Sigmoid colon (tissue), 7 donors: ENCODE results near the gene RPL5. TPM values are rescaled to one million over a fixed set of nuclear protein-coding genes. Genes with fewer than 3 reads are reported as not detected.
A peak's percentile ranks its signal among the peaks of the same experiment; 100 is the strongest.

Source experiments
- DNase-seq: peaks from one replicate; pipeline ENCODE4 v3.0.0-alpha.2; 2019
- H3K27ac ChIP-seq, 4 donors: fragments of 200-600 bp; sonication (generic); one replicate each; pipeline ENCODE4 v1.5.1; 2016 to 2019; ENCODE audit warnings: mild to moderate bottlenecking in 1 of 4
- H3K27me3 ChIP-seq, 3 donors: fragments of 200-600 bp; sonication (generic); one replicate each; pipeline ENCODE4 v1.5.1; 2019; ENCODE audit warnings: mild to moderate bottlenecking in 1 of 3
- H3K36me3 ChIP-seq, 4 donors: fragments of 200-600 bp; sonication (generic); one replicate each; pipeline ENCODE4 v1.5.1; 2016 to 2019
- H3K4me1 ChIP-seq, 4 donors: fragments of 200-600 bp; sonication (generic); one replicate each; pipeline ENCODE4 v1.5.1; 2017 to 2019
- H3K4me3 ChIP-seq, 4 donors: fragments of 200-600 bp; sonication (generic); one replicate each; pipeline ENCODE4 v1.5.1; 2017 to 2019; ENCODE audit warnings: mild to moderate bottlenecking in 2 of 4, moderate library complexity in 1 of 4
- H3K9me3 ChIP-seq, 4 donors: fragments of 200-600 bp in 3 of 4; sonication (generic) in 3 of 4; one replicate each; pipeline versions ENCODE4 v1.5.1 to v1.6.1; 2013 to 2019
- EP300 ChIP-seq, 4 donors: sonication (generic); formaldehyde crosslinking; IDR thresholded peaks; one replicate each; pipeline ENCODE4 v1.6.1; 2017; ENCODE audit warnings: antibody characterized with exemption in 4 of 4
- POLR2A ChIP-seq, 2 donors: fragments of 450-650 bp; IDR thresholded peaks; one replicate each; pipeline ENCODE4 v1.6.1; 2016; ENCODE audit warnings: antibody characterized with exemption in 2 of 2, mild to moderate bottlenecking in 2 of 2, moderate library complexity in 2 of 2
- POLR2AphosphoS5 ChIP-seq, 4 donors: sonication (generic); formaldehyde crosslinking; IDR thresholded peaks; one replicate each; pipeline ENCODE4 v1.6.1; 2017; ENCODE audit warnings: antibody characterized with exemption in 4 of 4
- WGBS, 2 donors: extraction: QIAGEN DNeasy Blood & Tissue Kit; methylation state at CpG; one replicate each; pipeline ENCODE4 v1.1.7; 2013; 5-methylcytosine and 5-hydroxymethylcytosine counted together
- intact Hi-C: fragments of 100-400 bp; cut with DNase I; formaldehyde crosslinking; loops from one replicate; pipeline ENCODE4 v1.15.1; 2023
- polyA plus RNA-seq, 3 donors: library from polyadenylated mRNA; stranded (reverse); fragments of 200-250 nt; gene quantifications; one replicate each; pipeline ENCODE4 v1.2.3, GENCODE V29; 2013
- total RNA-seq, 4 donors: library from RNA; depleted of rRNA; stranded (reverse); fragments of >200 nt; gene quantifications; one replicate each; pipeline ENCODE4 v1.1.0, GENCODE V29; 2016
- TF ChIP-seq, protein P1 (sequence below), 4 experiments: fragments of 450-650 bp in 3 of 4; fragments of 200-600 bp in 1 of 4; IDR thresholded peaks; one replicate each; pipeline ENCODE4 v1.5.1; 2016 to 2019; ENCODE audit warnings: antibody characterized with exemption in 4 of 4, mild to moderate bottlenecking in 3 of 4, moderate library complexity in 2 of 4
- donor health status: healthy with polysubstance abuse.
- donor health status: Bipolar disorder and iron deficiency.
- donor health status: healthy.

RPL5 gene
- total and polyA plus RNA-seq, 7 donors = 1,392 to 3,236 (median 2,354) TPM

GRCh38 chr1:92804721-92805201 is 27.1 kb upstream of the RPL5 start:
- intact Hi-C loops = no loop called here

GRCh38 chr1:92805216-92805615 is 26.6 kb upstream of the RPL5 start:
- Histone ChIP-seq H3K9me3 (no peaks in the 10 kb centered on the region), H3K4me1 (peaks cover 0 to 5% (median 0%) of the 10 kb centered on the region in 4 donors), H3K27ac (peak overlapping the region in 1 of 4 donors; percentile 0), H3K36me3 (no peaks in the 10 kb centered on the region), H3K4me3 (no peak overlapping the region), H3K27me3 (no peaks in the 10 kb centered on the region)
- no peak for DNase-seq
- WGBS, 2 donors = 89 to 95% methylated on average over 1 of the region's 1 CpG
- intact Hi-C loops = no loop called here
- TF ChIP-seq, protein P1, sequence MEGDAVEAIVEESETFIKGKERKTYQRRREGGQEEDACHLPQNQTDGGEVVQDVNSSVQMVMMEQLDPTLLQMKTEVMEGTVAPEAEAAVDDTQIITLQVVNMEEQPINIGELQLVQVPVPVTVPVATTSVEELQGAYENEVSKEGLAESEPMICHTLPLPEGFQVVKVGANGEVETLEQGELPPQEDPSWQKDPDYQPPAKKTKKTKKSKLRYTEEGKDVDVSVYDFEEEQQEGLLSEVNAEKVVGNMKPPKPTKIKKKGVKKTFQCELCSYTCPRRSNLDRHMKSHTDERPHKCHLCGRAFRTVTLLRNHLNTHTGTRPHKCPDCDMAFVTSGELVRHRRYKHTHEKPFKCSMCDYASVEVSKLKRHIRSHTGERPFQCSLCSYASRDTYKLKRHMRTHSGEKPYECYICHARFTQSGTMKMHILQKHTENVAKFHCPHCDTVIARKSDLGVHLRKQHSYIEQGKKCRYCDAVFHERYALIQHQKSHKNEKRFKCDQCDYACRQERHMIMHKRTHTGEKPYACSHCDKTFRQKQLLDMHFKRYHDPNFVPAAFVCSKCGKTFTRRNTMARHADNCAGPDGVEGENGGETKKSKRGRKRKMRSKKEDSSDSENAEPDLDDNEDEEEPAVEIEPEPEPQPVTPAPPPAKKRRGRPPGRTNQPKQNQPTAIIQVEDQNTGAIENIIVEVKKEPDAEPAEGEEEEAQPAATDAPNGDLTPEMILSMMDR (IDR thresholded peaks at IDR 0.05) = no peak
- TF ChIP-seq EP300 (IDR thresholded peaks at IDR 0.05) = no peak
- no peak for TF ChIP-seq POLR2AphosphoS5 (IDR thresholded peaks at IDR 0.05)
- TF ChIP-seq POLR2A (IDR thresholded peaks at IDR 0.05) = no peak

More at GRCh38 chr1:92804721-92805201, 27.1 kb upstream of the RPL5 start:
- Histone ChIP-seq H3K4me1 (peaks cover 0 to 5% (median 0%) of the 10 kb centered on the region in 4 donors), H3K9me3 (no peaks in the 10 kb centered on the region), H3K27me3 (no peaks in the 10 kb centered on the region), H3K4me3 (no peak overlapping the region), H3K27ac (peak overlapping the region in 1 of 4 donors; percentile 0), H3K36me3 (no peaks in the 10 kb centered on the region)
- WGBS, 2 donors = 5 to 26% methylated on average over 7 of the region's 7 CpGs
- TF ChIP-seq EP300 (IDR thresholded peaks at IDR 0.05) = no peak
- TF ChIP-seq POLR2A (IDR thresholded peaks at IDR 0.05) = no peak
- TF ChIP-seq, protein P1 (IDR thresholded peaks at IDR 0.05) = no peak
- no peak for TF ChIP-seq POLR2AphosphoS5 (IDR thresholded peaks at IDR 0.05)
- DNase-seq = peak; percentile 65

DNA sequence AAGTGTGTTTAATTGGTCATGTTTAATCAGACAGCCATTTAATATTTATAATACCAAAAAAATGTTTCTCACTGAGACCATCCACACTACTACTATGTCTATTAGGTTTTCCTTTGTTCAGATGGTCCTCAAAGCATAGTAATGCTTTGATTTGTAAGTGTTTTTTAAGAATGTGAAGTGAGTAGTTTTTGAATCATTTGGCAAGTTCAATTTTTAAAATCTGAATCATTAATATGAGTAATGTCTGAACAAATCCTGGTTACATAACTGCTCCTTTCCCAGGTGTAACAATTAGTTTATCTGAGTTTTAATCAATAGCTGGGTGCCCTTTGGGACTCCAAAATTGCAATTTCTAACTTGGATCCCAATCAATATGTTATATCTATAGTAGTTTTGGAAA is 23.5 kb upstream of the RPL5 start:
- intact Hi-C loops = no loop called here
- no peaks in the 10 kb centered on the region for H3K9me3 ChIP-seq

DNA sequence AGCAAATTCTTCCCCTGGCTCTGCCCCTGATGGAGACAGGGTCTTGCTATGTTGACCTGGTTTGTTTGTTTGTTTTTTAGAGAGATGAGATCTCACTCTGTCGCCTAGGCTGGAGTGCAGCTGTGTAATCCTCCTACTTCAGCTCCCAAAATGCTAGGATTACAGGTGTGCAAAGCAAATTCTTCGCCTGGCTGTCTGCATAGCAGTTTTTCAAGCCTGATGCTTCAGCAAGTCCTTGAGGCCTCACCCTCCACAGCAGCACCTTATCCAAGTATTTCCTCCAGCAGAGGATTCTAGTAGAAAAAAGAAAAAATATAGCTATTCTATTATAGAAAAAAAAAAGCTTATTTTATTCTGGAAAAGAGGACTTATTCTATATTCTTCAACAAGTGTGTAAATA is 15.1 kb upstream of the RPL5 start:
- Histone ChIP-seq H3K9me3 (no peaks in the 10 kb centered on the region), H3K4me1 (no peaks in the 10 kb centered on the region), H3K4me3 (no peak overlapping the region), H3K36me3 (no peaks in the 10 kb centered on the region), H3K27me3 (no peaks in the 10 kb centered on the region), H3K27ac (no peak overlapping the region)
- WGBS, 2 donors = 32 to 64% methylated on average over 2 of the region's 2 CpGs
- intact Hi-C loops = loop anchor here (5.0 kb wide), 1 partner anchor 69 kb away; no protein-coding TSS in a partner anchor
- TF ChIP-seq POLR2AphosphoS5 (IDR thresholded peaks at IDR 0.05) (no peak), POLR2A (IDR thresholded peaks at IDR 0.05) (no peak), EP300 (IDR thresholded peaks at IDR 0.05) (no peak)
- TF ChIP-seq, protein P1 (IDR thresholded peaks at IDR 0.05) = no peak
- DNase-seq = no peak

More for the DNA sequence above, 23.5 kb upstream of the RPL5 start:
- Histone ChIP-seq H3K27ac (no peak overlapping the region), H3K4me1 (peaks cover 0 to 5% (median 0%) of the 10 kb centered on the region in 4 donors), H3K4me3 (no peak overlapping the region), H3K27me3 (no peaks in the 10 kb centered on the region), H3K36me3 (no peaks in the 10 kb centered on the region)
- no peak for TF ChIP-seq EP300 (IDR thresholded peaks at IDR 0.05)
- no peak for TF ChIP-seq POLR2A (IDR thresholded peaks at IDR 0.05)
- no peak for DNase-seq

DNA sequence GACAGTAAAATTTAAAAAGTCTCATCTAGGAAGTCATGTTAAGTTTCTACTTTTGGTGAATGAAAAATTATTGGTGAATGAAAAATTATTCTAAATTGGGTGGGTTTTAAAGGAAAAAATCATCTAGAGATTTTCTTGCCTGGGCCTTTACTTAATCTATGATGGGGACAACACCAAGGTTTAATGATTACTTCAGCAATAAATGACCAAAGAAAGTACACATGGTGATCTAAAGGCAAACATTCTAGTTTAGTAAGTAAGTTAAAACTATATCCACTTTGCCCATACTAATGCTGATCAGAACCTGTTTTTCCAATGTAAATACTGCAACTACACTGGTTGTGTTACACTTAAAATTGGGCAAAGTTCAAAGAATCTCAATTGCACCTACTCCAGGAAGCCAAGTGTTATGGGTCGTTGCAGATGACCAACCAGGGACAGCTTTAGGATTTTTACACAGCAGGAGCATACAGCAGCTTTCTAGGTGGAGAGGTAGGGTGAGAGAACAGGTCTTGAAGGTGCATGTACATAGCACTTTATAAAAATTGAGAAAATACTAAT is 14.6 kb upstream of the RPL5 start:
- DNase-seq = no peak
- Histone ChIP-seq H3K4me1 (no peaks in the 10 kb centered on the region), H3K27me3 (no peaks in the 10 kb centered on the region), H3K36me3 (no peaks in the 10 kb centered on the region), H3K4me3 (no peak overlapping the region), H3K27ac (no peak overlapping the region), H3K9me3 (no peaks in the 10 kb centered on the region)
- WGBS, 2 donors = 9 to 55% methylated on average over 1 of the region's 1 CpG
- intact Hi-C loops = loop anchor here (5.0 kb wide), 1 partner anchor 70 kb away; no protein-coding TSS in a partner anchor
- TF ChIP-seq, protein P1 (IDR thresholded peaks at IDR 0.05) = no peak
- TF ChIP-seq EP300 (IDR thresholded peaks at IDR 0.05) (no peak), POLR2AphosphoS5 (IDR thresholded peaks at IDR 0.05) (no peak), POLR2A (IDR thresholded peaks at IDR 0.05) (no peak)
